OCI-LY1 (cell line): ENCODE data around the gene ZFPL1.

ENCODE experiments used
- EZH2 ChIP-seq: fragments of 200-600 bp; sonication (generic), shearing (Covaris generic); IDR thresholded peaks from 2 replicates; pipeline ENCODE4 v1.8.0; 2017; ENCODE audit warnings: borderline replicate concordance, mixed run types, mild to moderate bottlenecking, antibody characterized with exemption, low read length, moderate library complexity, mixed read lengths
- TF ChIP-seq, protein P1 (sequence below): fragments of 200-600 bp; sonication (generic), shearing (Covaris generic); IDR thresholded peaks from 2 replicates; pipeline ENCODE4 v1.5.1; 2017; ENCODE audit warnings: mild to moderate bottlenecking, antibody characterized with exemption, low read length, moderate library complexity, mixed read lengths

GRCh38 chr11:65104628-65105027, 20.6 kb downstream of the ZFPL1 start:
- TF ChIP-seq, protein P1, sequence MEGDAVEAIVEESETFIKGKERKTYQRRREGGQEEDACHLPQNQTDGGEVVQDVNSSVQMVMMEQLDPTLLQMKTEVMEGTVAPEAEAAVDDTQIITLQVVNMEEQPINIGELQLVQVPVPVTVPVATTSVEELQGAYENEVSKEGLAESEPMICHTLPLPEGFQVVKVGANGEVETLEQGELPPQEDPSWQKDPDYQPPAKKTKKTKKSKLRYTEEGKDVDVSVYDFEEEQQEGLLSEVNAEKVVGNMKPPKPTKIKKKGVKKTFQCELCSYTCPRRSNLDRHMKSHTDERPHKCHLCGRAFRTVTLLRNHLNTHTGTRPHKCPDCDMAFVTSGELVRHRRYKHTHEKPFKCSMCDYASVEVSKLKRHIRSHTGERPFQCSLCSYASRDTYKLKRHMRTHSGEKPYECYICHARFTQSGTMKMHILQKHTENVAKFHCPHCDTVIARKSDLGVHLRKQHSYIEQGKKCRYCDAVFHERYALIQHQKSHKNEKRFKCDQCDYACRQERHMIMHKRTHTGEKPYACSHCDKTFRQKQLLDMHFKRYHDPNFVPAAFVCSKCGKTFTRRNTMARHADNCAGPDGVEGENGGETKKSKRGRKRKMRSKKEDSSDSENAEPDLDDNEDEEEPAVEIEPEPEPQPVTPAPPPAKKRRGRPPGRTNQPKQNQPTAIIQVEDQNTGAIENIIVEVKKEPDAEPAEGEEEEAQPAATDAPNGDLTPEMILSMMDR = no peak
- no peak for TF ChIP-seq EZH2
